Activated B cell treated with CpG ODN at 0.5 μM for 24 hours (primary cell): ENCODE results near the gene NANOS2. TPM values are rescaled to one million over a fixed set of nuclear protein-coding genes. Genes with fewer than 3 reads are reported as not detected.
A peak's percentile ranks its signal among the peaks of the same experiment; 100 is the strongest.

ENCODE experiments used
- ATAC-seq: fragments of 200-7000 bp; cut with Tn5 transposase; one replicate; pipeline ENCODE4 v1.10.0; 2021; ENCODE audit warnings: low read depth, mild to moderate bottlenecking, moderate library complexity
- CTCF ChIA-PET: fragments of 350-600 bp; sonication (Branson Sonifier 250); formaldehyde crosslinking; loops from one replicate; lab custom pipeline; 2021; ENCODE audit warnings: antibody characterized with exemption; lab: Charles Lee
- POLR2A ChIA-PET: fragments of 350-600 bp; sonication (Branson Sonifier 250); formaldehyde crosslinking; loops from one replicate; lab custom pipeline; 2021; ENCODE audit warnings: antibody characterized with exemption; lab: Charles Lee
- DNase-seq: peaks from one replicate; pipeline ENCODE4 v3.0.0; 2022
- H3K27ac Mint-ChIP-seq: one replicate; pipeline ENCODE4 v1.8.0; 2020; ENCODE audit warnings: mixed read lengths
- H3K27me3 Mint-ChIP-seq: one replicate; pipeline ENCODE4 v1.8.0; 2021; ENCODE audit warnings: mixed read lengths
- H3K36me3 Mint-ChIP-seq: one replicate; pipeline ENCODE4 v1.8.0; 2021; ENCODE audit warnings: low read depth, mixed read lengths
- H3K4me1 Mint-ChIP-seq: one replicate; pipeline ENCODE4 v1.8.0; 2021; ENCODE audit warnings: mixed read lengths
- H3K4me3 Mint-ChIP-seq: one replicate; pipeline ENCODE4 v1.8.0; 2020; ENCODE audit warnings: mild to moderate bottlenecking, mixed read lengths
- H3K9me3 Mint-ChIP-seq: one replicate; pipeline ENCODE4 v1.8.0; 2020; ENCODE audit warnings: mixed read lengths
- CTCF ChIP-seq: fragments of 200-600 bp; IDR thresholded peaks from one replicate; pipeline ENCODE4 v1.8.0; 2022; ENCODE audit warnings: antibody characterized with exemption, mild to moderate bottlenecking
- intact Hi-C: fragments of 100-400 bp; cut with micrococcal nuclease; formaldehyde crosslinking; loops from one replicate; pipeline ENCODE4 v1.15.1; 2024
- total RNA-seq: library from RNA; stranded (reverse); gene quantifications from 2 replicates; pipeline ENCODE4 v1.2.3, GENCODE V29; 2022

Gene NANOS2
- total RNA-seq, 1 donor from 2014 or later, result not detected

GRCh38 chr19:45882652-45883585 is 31.7 kb downstream of the NANOS2 start:
- Mint-ChIP-seq H3K4me3 (peak overlapping the region; percentile 84), H3K9me3 (no peaks in the 10 kb centered on the region), H3K27me3 (peaks cover 10% of the 10 kb centered on the region), H3K4me1 (peaks cover 33% of the 10 kb centered on the region), H3K27ac (peak overlapping the region; percentile 74), H3K36me3 (peaks cover 13% of the 10 kb centered on the region)
- peak; percentile 66 for TF ChIP-seq CTCF
- intact Hi-C loops, result loop anchor here (1.0 to 10.0 kb wide), 3 partner anchors 66 to 462 kb away; partner anchors contain the start of gene PPP5C
- peak; percentile 76 for DNase-seq
- ChIA-PET POLR2A (interaction anchor here (0.6 to 1.5 kb wide), 4 partner anchors 19 to 114 kb away, joined by 3 to 11 read pairs (median 3); partner anchors contain the start of genes DMWD, FOXA3, SIX5 and SYMPK), CTCF (interaction anchor here (0.8 to 2.2 kb wide), 4 partner anchors 19 to 113 kb away, joined by 4 to 16 read pairs (median 5); partner anchors contain the start of genes FOXA3 and SYMPK)
- peak; percentile 45 for ATAC-seq

- POLR2A ChIA-PET, result interaction anchor here (0.6 to 1.5 kb wide), 3 partner anchors 18 to 113 kb away, joined by 3 to 11 read pairs (median 3); partner anchors contain the start of genes DMWD, FOXA3, SIX5 and SYMPK
- H3K27ac Mint-ChIP-seq, result no peak overlapping the region
These were observed 32.6 kb downstream of the NANOS2 start for GRCh38 chr19:45881909-45882528.

GRCh38 chr19:45881082-45881908 is 33.3 kb downstream of the NANOS2 start:
- CTCF ChIA-PET, result interaction anchor here (0.9 to 2.2 kb wide), 3 partner anchors 17 to 64 kb away, joined by 3 to 16 read pairs (median 4); partner anchors contain the start of genes FOXA3 and SYMPK
- intact Hi-C loops, result loop anchor here (10.0 kb wide), 1 partner anchor 464 kb away; the partner anchor contains the start of gene PPP5C
- DNase-seq, result no peak
- Mint-ChIP-seq H3K36me3 (peaks cover 10% of the 10 kb centered on the region), H3K4me3 (no peak overlapping the region), H3K9me3 (no peaks in the 10 kb centered on the region), H3K4me1 (peaks cover 30% of the 10 kb centered on the region), H3K27me3 (peaks cover 16% of the 10 kb centered on the region), H3K27ac (no peak overlapping the region)
- TF ChIP-seq CTCF, result no peak
- POLR2A ChIA-PET, result interaction anchor here (1.3 to 1.5 kb wide), 2 partner anchors 17 to 18 kb away, joined by 3 to 11 read pairs; partner anchors contain the start of genes FOXA3 and SYMPK
- no peak for ATAC-seq

More at GRCh38 chr19:45881909-45882528, 32.6 kb downstream of the NANOS2 start:
- CTCF ChIA-PET, result interaction anchor here (0.9 to 2.2 kb wide), 4 partner anchors 18 to 112 kb away, joined by 3 to 16 read pairs (median 5); partner anchors contain the start of genes FOXA3 and SYMPK
- Mint-ChIP-seq H3K4me3 (no peak overlapping the region), H3K27me3 (peaks cover 15% of the 10 kb centered on the region), H3K36me3 (peaks cover 13% of the 10 kb centered on the region), H3K4me1 (peaks cover 34% of the 10 kb centered on the region), H3K9me3 (no peaks in the 10 kb centered on the region)
- DNase-seq, result no peak
- no peak for TF ChIP-seq CTCF
- intact Hi-C loops, result loop anchor here (10.0 kb wide), 1 partner anchor 463 kb away; the partner anchor contains the start of gene PPP5C
- no peak for ATAC-seq

GRCh38 chr19:45879971-45880370 is 34.6 kb downstream of the NANOS2 start:
- CTCF ChIA-PET, result no interaction called here
- H3K4me1 Mint-ChIP-seq, result peaks cover 28% of the 10 kb centered on the region
- H3K4me3 Mint-ChIP-seq, result no peak overlapping the region
- H3K27ac Mint-ChIP-seq, result no peak overlapping the region
- no peak for ATAC-seq
- no peaks in the 10 kb centered on the region for H3K9me3 Mint-ChIP-seq
- intact Hi-C loops, result loop anchor here (10.0 kb wide), 1 partner anchor 465 kb away; the partner anchor contains the start of gene PPP5C
- POLR2A ChIA-PET, result interaction anchor here (0.6 to 1.3 kb wide), 2 partner anchors 16 to 17 kb away, joined by 3 read pairs; partner anchors contain the start of genes FOXA3 and SYMPK
- H3K36me3 Mint-ChIP-seq, result peaks cover 6% of the 10 kb centered on the region
- DNase-seq, result no peak
- H3K27me3 Mint-ChIP-seq, result peaks cover 27% of the 10 kb centered on the region
- TF ChIP-seq CTCF, result no peak
